ENCODE measurements around the gene CELSR1.

CELSR1 gene

GRCh38 chr22:46373921-46374662 is 163.3 kb downstream of the CELSR1 start:
- DNase-seq: no peak

DNA sequence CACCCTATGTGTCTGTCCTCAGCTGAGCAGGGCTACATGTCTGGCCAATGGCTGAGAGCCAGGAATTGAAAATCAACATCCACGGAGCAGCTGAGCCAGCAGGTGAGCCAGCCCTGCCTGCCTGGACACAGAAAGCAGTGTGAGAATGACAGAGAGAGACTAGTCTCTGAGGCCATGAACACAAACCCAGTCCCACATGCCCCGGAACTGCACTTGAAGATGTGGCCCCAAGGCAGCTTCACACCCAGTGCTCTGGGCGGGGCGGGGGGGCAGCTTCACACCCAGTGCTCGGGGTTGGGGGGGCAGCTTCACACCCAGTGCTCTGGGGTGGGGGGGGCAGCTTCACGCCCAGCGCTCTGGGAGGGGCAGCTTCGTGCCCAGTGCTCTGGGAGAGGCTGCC is 164.3 kb downstream of the CELSR1 start:
- no peak for DNase-seq

GRCh38 chr22:46372686-46373085 is 164.7 kb downstream of the CELSR1 start:
- no peak for DNase-seq

- DNase-seq: no peak
Observed at GRCh38 chr22:46371623-46372226, 165.7 kb downstream of the CELSR1 start.

DNA sequence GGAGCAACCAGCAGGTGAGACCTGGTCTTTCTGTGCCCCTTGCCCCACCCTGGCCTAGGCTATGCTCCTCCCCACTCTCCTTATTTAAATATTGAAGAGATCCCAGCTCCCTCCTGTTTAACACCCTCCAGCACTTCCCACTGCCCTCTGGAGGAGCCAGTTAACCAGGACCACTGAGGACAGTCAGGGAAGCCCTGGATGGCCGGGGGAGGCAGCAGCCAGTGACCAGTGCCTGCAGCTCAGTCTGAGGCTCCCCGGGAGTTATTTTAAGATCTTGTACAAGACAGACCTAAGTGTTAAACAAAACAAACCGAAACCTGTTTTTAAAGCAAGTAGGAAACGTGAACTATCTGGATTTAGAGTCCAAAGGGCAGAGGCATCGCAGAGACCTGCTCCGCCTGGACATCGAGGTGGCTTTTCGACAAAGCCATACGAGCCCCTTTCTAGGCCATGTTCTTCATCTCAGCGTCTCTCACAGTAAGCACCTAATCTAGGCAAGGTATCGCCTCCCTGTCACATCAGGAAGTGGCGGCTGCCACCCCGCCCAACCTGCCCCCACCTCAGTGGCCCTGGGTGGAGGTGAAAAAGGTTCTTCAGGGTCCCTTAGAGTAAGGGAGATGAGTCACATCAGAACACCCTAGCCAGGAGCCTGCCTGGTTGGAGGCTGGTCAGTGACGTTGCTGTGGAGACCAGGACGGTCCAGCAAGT is 166.7 kb downstream of the CELSR1 start:
- no peak for DNase-seq

DNA sequence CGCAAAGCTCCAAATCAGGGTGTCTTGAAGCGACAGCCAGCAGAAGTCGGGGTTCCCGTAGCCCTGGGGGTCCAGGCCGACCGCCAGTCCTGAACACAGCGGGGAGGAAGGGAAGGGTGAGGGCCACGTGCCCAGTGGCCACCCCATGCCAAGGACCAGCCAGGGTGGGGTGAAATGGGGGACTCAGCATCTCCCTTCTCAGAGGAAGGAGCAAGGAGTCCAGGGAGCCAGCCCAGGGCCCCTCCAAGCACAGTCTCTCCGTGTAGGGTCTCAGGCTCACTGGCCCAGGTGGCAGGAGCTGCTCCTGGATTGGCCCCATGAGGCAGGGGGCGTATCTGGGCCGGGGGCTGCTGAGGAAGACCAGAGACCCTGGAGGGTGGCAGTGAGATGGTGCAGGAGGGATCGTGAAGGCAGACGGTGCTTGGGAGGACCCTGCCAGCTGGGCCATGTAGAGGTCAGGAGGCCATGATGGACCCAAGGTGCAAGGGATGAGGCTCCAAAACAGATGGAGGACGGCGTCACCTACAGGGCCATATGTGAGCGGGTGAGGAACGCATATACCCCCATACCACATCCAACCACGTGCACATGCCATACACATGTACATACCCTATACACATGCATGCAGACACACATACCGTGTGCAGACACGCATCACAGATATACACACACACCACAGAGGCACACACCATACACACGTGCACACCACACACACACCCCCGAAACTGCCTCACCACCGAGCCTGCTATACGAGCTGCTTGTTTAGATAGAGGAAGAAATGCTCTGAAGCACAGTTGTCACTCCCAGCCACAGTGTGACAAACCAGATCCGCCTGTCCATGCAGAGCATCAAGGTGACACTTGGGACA is 167.5 kb downstream of the CELSR1 start:
- no peak for DNase-seq

DNA sequence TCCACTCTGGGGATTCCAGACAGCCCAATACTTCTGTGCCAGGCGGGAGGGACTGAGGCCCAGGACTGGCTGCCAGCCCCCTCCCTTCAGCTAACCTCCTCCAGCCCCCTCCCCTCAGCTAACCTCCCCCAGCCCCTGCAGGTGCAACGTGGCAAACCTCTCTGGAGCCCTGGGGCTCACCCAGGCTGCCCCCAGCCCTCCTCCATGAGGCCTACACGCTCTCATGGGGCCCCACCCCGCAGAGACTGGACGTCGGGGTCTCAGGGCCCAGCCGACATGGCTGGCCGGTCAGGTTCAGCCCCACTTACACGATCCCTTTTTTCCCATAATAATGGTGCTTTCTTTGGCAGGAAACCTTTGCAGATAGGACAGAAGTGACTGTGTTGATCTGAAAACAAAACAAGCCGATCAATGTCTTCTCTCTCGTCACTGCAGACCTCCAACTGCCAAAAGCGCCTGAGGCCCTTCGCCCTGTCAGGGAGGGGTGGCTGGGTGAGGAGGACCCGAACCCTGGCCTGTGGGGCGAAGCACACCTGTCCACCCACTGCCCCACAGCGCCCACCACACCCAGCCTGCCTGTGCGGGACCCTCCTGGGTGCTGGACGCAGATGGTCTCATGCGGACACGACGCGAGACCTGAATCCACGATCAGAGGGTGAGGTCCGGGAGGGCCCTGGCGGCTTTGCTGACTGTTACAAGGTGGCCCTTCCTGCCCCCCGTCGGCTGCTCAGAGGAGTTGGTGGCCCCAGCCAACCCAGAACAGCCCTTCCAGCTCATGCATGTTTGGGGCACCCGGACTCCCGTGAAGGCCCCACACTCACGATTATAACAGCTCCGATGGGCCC is 168.3 kb downstream of the CELSR1 start:
- DNase-seq: no peak

DNA sequence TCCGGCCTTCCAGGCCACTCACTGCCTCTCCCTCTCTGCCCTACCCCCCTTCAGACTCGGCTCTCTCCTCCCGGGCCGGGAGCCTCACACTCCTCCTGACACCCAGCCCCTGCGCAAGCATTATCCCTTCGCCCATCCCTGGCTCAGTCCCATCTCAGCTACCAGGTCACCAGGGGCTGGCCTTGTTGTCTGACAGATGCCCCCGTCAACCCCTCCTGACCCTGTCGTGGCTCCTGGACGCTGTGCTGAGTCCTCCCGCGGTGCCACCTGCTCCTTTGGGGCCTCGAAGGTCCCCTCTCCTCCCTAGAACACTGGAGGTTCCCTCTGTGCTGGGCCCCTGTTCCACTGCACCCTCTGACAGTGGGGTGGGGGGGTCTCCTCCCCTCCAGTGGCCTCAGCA is 169.0 kb downstream of the CELSR1 start:
- no peak for DNase-seq

DNA sequence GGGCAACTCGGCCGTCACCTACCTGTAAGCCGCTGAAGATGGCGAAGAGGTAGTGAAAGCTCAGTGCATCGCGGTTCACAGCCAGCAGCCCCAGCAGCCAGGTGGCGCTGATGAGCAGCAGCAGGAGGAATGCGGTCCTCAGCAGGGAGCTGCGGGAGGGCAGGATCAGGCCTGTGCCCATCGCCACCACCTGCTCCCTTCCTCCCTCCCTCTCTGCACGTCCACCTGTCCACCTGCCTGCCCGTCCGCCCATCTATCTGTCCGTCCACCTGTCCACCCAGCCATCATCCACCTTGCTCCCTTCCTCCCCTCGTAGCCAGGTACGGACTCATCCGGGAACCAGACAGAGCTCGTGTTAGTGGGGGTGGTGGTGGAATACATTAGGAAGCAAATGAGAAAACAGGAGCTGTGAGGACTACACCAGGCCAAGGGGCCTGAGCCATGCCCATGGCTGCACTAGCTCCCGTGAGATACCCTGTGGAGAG is 169.7 kb downstream of the CELSR1 start:
- peak in 1 of 2 experiments; percentile 36 for DNase-seq

DNA sequence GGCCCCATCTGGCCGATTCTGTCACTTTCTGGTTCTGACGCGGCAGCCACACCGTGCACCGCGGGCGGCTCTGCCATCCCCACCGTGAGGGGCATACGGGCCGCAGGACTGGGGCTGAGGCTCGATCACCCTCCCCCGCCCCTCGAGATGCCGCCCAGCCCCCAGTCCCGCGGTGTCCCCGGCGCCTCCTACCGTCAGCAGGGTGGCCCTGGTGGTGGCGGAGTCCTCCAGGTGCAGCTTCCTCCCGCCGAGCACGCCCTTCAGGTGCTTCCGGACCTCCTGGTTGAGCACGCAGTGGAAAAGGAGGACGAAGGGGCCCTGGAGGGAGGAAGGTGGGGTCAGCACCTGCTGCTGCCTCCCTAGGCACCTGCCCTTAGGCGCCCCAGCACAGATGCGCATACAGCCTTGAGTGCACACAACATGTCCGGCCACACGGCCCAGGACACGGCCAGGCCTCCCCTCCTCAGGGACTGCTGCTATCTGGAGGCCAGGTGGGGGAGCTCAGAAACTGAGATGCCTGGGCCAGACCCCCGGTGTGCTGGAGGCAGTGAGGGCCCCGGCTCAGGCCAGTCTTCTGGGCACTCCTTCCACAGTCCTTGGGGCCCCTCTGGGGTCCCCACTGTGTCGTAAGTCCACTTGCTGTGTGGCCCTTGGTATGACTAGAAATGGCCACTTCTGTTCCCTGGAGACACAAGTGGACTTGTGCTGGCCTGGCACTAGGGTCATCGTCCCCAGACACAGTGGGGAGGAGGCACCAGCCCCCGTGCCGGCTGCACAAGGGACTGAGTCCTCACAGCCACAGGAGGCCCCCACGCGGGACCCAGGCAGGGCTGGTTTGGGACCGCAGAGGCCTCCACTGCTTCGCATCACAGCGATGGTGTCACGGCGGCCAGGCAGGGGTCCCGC is 170.4 kb downstream of the CELSR1 start:
- DNase-seq: no peak

GRCh38 chr22:46366327-46366731 is 171.1 kb downstream of the CELSR1 start:
- DNase-seq: no peak

DNA sequence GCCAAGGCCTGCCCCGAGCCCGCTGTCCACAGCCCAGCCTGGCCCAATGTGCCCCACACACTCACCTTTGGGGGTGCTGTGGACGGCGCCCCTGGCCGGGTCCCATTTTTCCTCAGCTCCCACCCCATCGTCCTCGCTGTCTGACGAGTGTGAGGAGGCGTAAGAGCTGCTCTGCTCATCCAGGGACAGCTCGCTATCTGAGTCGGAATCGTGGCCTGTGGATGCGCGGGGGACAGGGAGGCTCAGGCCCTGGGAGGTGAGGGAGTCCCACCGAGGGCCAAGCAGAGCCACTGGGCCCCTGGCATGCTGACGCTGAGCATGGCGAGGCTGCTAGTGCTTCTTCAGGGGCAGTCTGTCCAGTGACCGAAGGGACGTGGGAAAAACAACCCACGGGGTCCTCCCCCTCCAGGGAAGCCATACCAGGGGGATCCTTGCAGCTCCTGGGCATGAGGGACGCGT is 172.2 kb downstream of the CELSR1 start:
- no peak for DNase-seq

GRCh38 chr22:46364341-46365165 is 172.9 kb downstream of the CELSR1 start:
- DNase-seq: no peak

DNA sequence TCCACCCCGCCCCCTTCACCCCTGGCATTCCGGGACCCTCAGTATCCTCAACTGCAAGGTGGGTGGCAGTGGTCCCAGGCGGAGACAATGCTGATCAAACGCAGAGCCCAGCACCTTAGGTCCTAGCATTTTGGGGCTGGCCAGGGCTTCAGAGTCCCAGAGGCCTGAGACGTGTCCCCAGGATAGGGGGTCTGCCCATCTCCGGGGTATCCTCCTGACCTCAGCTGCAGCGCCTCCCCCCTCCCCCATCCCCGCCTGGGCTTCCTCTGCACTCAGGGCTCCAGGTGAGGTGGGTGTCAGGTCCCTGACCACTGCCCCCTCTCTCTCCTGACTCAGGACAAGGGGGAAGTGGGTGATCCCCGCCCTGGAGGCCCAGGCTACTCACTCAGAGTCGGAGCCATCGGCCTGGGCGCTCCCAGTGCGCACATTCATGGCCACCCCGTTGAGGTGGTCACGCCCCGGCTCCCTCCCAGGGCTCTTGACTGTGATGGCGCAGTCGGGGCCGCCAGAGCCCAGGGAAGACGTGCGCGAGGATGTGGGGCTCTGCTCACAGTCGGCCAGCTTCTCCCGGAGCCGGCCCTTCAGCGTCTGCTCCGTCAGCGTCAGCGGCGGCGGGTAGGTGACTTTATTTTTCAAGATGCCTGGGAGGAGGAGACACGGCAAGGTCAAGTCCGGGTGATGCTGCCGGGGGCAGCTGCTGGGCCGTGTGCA is 173.7 kb downstream of the CELSR1 start:
- DNase-seq: no peak

GRCh38 chr22:46362934-46363515 is 174.4 kb downstream of the CELSR1 start:
- DNase-seq: no peak

GRCh38 chr22:46362203-46362933 is 175.1 kb downstream of the CELSR1 start:
- DNase-seq: no peak

- DNase-seq: no peak
Observed at GRCh38 chr22:46361826-46362202, 175.6 kb downstream of the CELSR1 start.

DNA sequence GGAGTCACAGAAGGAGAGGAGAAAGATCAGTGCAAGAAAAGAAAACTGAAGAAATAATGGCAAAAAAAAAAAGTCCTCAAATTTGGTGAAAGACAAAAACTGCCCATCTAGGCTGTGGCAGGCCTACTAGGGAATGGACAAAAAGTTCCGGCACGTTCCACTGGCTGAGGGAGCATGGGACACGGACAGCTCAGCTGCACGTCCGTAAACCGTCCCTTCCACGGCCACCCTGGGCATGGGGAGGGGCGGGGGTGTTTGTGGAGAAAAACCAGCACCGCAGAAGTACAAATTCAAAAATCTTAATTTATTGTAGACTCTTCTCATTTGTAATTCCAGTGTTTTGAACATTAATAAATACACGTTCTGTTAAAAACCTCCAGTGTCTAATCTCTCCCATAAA is 176.5 kb downstream of the CELSR1 start:
- DNase-seq: no peak

Measured in NCI-H1930 (cell line).